SK-N-SH treated with all-trans-retinoic acid at 6 μM for 48 hours (cell line): ENCODE measurements around the gene ZFP90.

Experiments used
- ATAC-seq: fragments of 200-7000 bp; cut with Tn5 transposase; 3 replicates; pipeline ENCODE4 v1.9.1; 2020; ENCODE audit warnings: mild to moderate bottlenecking, moderate library complexity
- ARNTL ChIP-seq: fragments of 450-650 bp; formaldehyde crosslinking; IDR thresholded peaks from 2 replicates; pipeline ENCODE4 v1.5.0; 2020; ENCODE audit warnings: low read depth, mild to moderate bottlenecking, moderate library complexity, borderline replicate concordance
- BACH2 ChIP-seq: fragments of 250-450 bp; sonication (Bioruptor Pico); IDR thresholded peaks from 2 replicates; pipeline ENCODE4 v1.9.0; 2021; ENCODE audit warnings: mild to moderate bottlenecking, borderline replicate concordance
- CSDC2 ChIP-seq: fragments of 250-450 bp; sonication (Bioruptor Pico); IDR thresholded peaks from 2 replicates; pipeline ENCODE4 v1.5.0; 2020; ENCODE audit warnings: mild to moderate bottlenecking, moderate library complexity
- ESRRG ChIP-seq: fragments of 250-450 bp; sonication (Bioruptor Pico); IDR thresholded peaks from 2 replicates; pipeline ENCODE4 v1.6.1; 2021; ENCODE audit warnings: mild to moderate bottlenecking
- GLIS3 ChIP-seq: fragments of 250-450 bp; sonication (Bioruptor Pico); IDR thresholded peaks from 2 replicates; pipeline ENCODE4 v1.5.0; 2020; ENCODE audit warnings: mild to moderate bottlenecking, moderate library complexity
- ISL1 ChIP-seq: fragments of 250-450 bp; sonication (Bioruptor Pico); IDR thresholded peaks from 2 replicates; pipeline ENCODE4 v2.1.2; 2022; ENCODE audit warnings: mild to moderate bottlenecking, moderate library complexity
- OSR1 ChIP-seq: fragments of 250-450 bp; sonication (Bioruptor Pico); IDR thresholded peaks from 2 replicates; pipeline ENCODE4 v1.8.0; 2022; ENCODE audit warnings: moderate library complexity, mild to moderate bottlenecking, inconsistent platforms
- PPARA ChIP-seq: fragments of 250-450 bp; sonication (Bioruptor Pico); IDR thresholded peaks from 2 replicates; pipeline ENCODE4 v1.5.0; 2020; ENCODE audit warnings: mild to moderate bottlenecking, borderline replicate concordance
- RARB ChIP-seq: fragments of 250-450 bp; sonication (Bioruptor Pico); IDR thresholded peaks from 2 replicates; pipeline ENCODE4 v1.8.0; 2021; ENCODE audit warnings: mild to moderate bottlenecking, moderate library complexity
- SNAI2 ChIP-seq: fragments of 250-450 bp; sonication (Bioruptor Pico); IDR thresholded peaks from 2 replicates; pipeline ENCODE4 v1.5.0; 2020; ENCODE audit warnings: mild to moderate bottlenecking, moderate library complexity
- TCF4 ChIP-seq: fragments of 250-450 bp; sonication (Bioruptor Pico); IDR thresholded peaks from 2 replicates; pipeline ENCODE4 v1.8.0; 2021; ENCODE audit warnings: mild to moderate bottlenecking, moderate library complexity, borderline replicate concordance
- TOX ChIP-seq: fragments of 250-450 bp; sonication (Bioruptor Pico); IDR thresholded peaks from 2 replicates; pipeline ENCODE4 v1.8.0; 2021; ENCODE audit warnings: mild to moderate bottlenecking, moderate library complexity, borderline replicate concordance
- ZC3H10 ChIP-seq: fragments of 250-450 bp; sonication (Bioruptor Pico); IDR thresholded peaks from 2 replicates; pipeline ENCODE4 v1.5.1; 2021; ENCODE audit warnings: mild to moderate bottlenecking, moderate library complexity
- ZFP3 ChIP-seq: fragments of 250-450 bp; sonication (Bioruptor Pico); IDR thresholded peaks from 2 replicates; pipeline ENCODE4 v1.5.0; 2020; ENCODE audit warnings: mild to moderate bottlenecking, moderate library complexity
- ZFP30 ChIP-seq: fragments of 450-650 bp; formaldehyde crosslinking; IDR thresholded peaks from 2 replicates; pipeline ENCODE4 v1.5.0; 2022; ENCODE audit warnings: mild to moderate bottlenecking, moderate library complexity
- ZNF565 ChIP-seq: fragments of 450-650 bp; formaldehyde crosslinking; conservative IDR thresholded peaks from 2 replicates; pipeline ENCODE4 v1.5.0; 2020; ENCODE audit warnings: low read depth, mild to moderate bottlenecking, moderate library complexity
- ZNF70 ChIP-seq: fragments of 450-650 bp; formaldehyde crosslinking; IDR thresholded peaks from 2 replicates; pipeline ENCODE4 v1.5.0; 2020; ENCODE audit warnings: mild to moderate bottlenecking, moderate library complexity
- ZNF8 ChIP-seq: fragments of 450-650 bp; formaldehyde crosslinking; IDR thresholded peaks from 2 replicates; pipeline ENCODE4 v1.5.0; 2020; ENCODE audit warnings: mild to moderate bottlenecking, moderate library complexity
- TF ChIP-seq, protein P1 (sequence below): fragments of 250-450 bp; sonication (Bioruptor Pico); IDR thresholded peaks from 2 replicates; pipeline ENCODE4 v1.5.0; 2020; ENCODE audit warnings: mild to moderate bottlenecking, moderate library complexity
- TF ChIP-seq, protein P2 (sequence below): fragments of 250-450 bp; sonication (Bioruptor Pico); IDR thresholded peaks from 2 replicates; pipeline ENCODE4 v1.8.0; 2021; ENCODE audit warnings: low read depth, mild to moderate bottlenecking, moderate library complexity, borderline replicate concordance
- TF ChIP-seq, protein P3 (sequence below): fragments of 250-450 bp; sonication (Bioruptor Pico); IDR thresholded peaks from 2 replicates; pipeline ENCODE4 v1.8.0; 2020; ENCODE audit warnings: mild to moderate bottlenecking, moderate library complexity, borderline replicate concordance
- TF ChIP-seq, protein P4 (sequence below): fragments of 250-450 bp; sonication (Bioruptor Pico); IDR thresholded peaks from 2 replicates; pipeline ENCODE4 v1.5.1; 2021; ENCODE audit warnings: mild to moderate bottlenecking, moderate library complexity

ZFP90 gene

DNA sequence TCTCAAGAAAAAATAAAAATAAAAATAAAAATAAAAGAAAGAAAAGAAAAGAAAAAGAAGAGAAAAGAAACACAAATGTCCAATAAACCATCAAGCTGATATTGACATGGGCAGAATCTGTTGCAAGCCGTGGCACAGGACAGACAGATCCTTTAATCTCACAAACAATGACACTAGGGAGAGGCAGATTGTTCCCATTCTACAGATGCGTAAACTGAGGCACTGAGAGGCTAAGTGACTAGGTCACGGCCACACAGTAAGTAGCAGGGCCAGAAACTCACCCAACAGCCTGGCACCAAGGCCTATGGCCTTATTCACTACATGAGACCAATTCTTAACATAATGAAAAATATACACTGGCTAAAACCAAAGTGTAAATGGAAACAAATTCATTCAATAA lies 28.3 kb upstream of the ZFP90 start:
- TF ChIP-seq, protein P1, sequence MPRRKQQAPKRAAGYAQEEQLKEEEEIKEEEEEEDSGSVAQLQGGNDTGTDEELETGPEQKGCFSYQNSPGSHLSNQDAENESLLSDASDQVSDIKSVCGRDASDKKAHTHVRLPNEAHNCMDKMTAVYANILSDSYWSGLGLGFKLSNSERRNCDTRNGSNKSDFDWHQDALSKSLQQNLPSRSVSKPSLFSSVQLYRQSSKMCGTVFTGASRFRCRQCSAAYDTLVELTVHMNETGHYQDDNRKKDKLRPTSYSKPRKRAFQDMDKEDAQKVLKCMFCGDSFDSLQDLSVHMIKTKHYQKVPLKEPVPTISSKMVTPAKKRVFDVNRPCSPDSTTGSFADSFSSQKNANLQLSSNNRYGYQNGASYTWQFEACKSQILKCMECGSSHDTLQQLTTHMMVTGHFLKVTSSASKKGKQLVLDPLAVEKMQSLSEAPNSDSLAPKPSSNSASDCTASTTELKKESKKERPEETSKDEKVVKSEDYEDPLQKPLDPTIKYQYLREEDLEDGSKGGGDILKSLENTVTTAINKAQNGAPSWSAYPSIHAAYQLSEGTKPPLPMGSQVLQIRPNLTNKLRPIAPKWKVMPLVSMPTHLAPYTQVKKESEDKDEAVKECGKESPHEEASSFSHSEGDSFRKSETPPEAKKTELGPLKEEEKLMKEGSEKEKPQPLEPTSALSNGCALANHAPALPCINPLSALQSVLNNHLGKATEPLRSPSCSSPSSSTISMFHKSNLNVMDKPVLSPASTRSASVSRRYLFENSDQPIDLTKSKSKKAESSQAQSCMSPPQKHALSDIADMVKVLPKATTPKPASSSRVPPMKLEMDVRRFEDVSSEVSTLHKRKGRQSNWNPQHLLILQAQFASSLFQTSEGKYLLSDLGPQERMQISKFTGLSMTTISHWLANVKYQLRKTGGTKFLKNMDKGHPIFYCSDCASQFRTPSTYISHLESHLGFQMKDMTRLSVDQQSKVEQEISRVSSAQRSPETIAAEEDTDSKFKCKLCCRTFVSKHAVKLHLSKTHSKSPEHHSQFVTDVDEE = no peak
- no peak for TF ChIP-seq ZFP30 (CRISPR knock-in tag)
- no peak for TF ChIP-seq OSR1 (CRISPR knock-in tag)
- TF ChIP-seq, protein P2, sequence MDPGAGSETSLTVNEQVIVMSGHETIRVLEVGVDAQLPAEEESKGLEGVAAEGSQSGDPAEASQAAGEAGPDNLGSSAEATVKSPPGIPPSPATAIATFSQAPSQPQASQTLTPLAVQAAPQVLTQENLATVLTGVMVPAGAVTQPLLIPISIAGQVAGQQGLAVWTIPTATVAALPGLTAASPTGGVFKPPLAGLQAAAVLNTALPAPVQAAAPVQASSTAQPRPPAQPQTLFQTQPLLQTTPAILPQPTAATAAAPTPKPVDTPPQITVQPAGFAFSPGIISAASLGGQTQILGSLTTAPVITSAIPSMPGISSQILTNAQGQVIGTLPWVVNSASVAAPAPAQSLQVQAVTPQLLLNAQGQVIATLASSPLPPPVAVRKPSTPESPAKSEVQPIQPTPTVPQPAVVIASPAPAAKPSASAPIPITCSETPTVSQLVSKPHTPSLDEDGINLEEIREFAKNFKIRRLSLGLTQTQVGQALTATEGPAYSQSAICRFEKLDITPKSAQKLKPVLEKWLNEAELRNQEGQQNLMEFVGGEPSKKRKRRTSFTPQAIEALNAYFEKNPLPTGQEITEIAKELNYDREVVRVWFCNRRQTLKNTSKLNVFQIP = no peak
- no peak for TF ChIP-seq BACH2 (CRISPR knock-in tag)
- TF ChIP-seq SNAI2 (CRISPR knock-in tag) = no peak
- no peak for TF ChIP-seq ZNF565 (CRISPR knock-in tag)
- TF ChIP-seq TCF4 (CRISPR knock-in tag) = no peak
- no peak for TF ChIP-seq ARNTL
- TF ChIP-seq TOX = no peak
- no peak for TF ChIP-seq RARB (CRISPR knock-in tag)
- no peak for TF ChIP-seq ZNF8 (CRISPR knock-in tag)
- no peak for TF ChIP-seq ZNF70 (CRISPR knock-in tag)
- TF ChIP-seq ESRRG (CRISPR knock-in tag) = no peak
- no peak for TF ChIP-seq ZFP3
- no peak for TF ChIP-seq ZC3H10 (CRISPR knock-in tag)
- TF ChIP-seq, protein P3, sequence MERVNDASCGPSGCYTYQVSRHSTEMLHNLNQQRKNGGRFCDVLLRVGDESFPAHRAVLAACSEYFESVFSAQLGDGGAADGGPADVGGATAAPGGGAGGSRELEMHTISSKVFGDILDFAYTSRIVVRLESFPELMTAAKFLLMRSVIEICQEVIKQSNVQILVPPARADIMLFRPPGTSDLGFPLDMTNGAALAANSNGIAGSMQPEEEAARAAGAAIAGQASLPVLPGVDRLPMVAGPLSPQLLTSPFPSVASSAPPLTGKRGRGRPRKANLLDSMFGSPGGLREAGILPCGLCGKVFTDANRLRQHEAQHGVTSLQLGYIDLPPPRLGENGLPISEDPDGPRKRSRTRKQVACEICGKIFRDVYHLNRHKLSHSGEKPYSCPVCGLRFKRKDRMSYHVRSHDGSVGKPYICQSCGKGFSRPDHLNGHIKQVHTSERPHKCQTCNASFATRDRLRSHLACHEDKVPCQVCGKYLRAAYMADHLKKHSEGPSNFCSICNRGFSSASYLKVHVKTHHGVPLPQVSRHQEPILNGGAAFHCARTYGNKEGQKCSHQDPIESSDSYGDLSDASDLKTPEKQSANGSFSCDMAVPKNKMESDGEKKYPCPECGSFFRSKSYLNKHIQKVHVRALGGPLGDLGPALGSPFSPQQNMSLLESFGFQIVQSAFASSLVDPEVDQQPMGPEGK (CRISPR knock-in tag) = no peak
- no peak for TF ChIP-seq PPARA
- TF ChIP-seq GLIS3 = no peak
- ATAC-seq = no peak

DNA sequence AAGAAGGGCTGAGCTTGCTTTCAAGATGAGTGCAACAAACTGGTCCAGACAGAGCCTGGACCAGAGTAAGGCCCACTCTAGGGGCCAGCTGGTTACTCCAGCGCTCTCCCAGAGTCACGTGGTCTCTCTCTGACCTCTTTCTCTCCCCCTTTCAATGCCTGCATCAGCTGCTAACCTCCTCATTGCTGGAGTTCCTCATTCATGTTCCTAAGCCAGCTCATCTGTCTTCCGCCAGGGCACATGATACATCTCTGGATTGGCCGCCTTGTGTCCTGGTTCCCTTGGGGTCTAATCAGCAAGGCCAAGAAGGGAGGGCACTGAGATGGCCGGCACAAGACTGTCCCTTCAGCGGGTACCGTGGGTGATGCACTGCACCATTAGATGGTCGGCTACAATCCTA lies 26.9 kb upstream of the ZFP90 start:
- TF ChIP-seq, protein P4, sequence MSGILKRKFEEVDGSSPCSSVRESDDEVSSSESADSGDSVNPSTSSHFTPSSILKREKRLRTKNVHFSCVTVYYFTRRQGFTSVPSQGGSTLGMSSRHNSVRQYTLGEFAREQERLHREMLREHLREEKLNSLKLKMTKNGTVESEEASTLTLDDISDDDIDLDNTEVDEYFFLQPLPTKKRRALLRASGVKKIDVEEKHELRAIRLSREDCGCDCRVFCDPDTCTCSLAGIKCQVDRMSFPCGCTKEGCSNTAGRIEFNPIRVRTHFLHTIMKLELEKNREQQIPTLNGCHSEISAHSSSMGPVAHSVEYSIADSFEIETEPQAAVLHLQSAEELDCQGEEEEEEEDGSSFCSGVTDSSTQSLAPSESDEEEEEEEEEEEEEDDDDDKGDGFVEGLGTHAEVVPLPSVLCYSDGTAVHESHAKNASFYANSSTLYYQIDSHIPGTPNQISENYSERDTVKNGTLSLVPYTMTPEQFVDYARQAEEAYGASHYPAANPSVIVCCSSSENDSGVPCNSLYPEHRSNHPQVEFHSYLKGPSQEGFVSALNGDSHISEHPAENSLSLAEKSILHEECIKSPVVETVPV = no peak
- TF ChIP-seq ARNTL (no peak), ESRRG (CRISPR knock-in tag) (no peak), ISL1 (CRISPR knock-in tag) (no peak), ZNF565 (CRISPR knock-in tag) (no peak), TCF4 (CRISPR knock-in tag) (no peak), GLIS3 (no peak), ZFP30 (CRISPR knock-in tag) (no peak), ZNF70 (CRISPR knock-in tag) (no peak), SNAI2 (CRISPR knock-in tag) (no peak)
- TF ChIP-seq, protein P1 = no peak
- ATAC-seq = no peak

DNA sequence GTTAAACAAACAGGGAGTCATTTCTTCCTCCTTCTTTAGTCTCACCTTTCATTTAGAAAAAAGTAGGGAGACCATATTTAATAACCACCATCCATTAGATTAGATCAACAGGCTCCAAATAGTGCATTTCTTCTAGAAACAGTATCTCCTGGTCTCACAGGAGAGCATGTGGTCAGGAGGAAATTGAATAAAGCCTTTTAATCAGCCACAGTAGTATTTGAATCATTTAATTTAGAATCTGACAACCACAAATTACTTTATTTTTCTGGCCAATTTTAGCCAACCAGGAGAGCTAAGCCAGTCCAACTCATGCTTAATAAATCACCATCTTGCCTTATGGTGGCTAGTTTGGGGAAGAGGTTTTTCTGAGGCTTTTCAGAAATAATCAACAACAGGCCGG lies 26.3 kb upstream of the ZFP90 start:
- no peak; the same call in 1 of the 3 replicates for ATAC-seq
- TF ChIP-seq ZFP3 = no peak
- TF ChIP-seq ZC3H10 (CRISPR knock-in tag) = no peak
- TF ChIP-seq ZFP30 (CRISPR knock-in tag) = no peak
- no peak for TF ChIP-seq CSDC2 (CRISPR knock-in tag)
- TF ChIP-seq TCF4 (CRISPR knock-in tag) = peak; percentile 87
- TF ChIP-seq GLIS3 = no peak
- TF ChIP-seq, protein P4 = no peak
- TF ChIP-seq OSR1 (CRISPR knock-in tag) = no peak
- TF ChIP-seq, protein P1 = peak; percentile 63; the same call in 1 of the 2 replicates
